HG02852 (cell line): Measurements from ENCODE around the gene ALX4.

Source experiments
- ATAC-seq: cut with Tn5 transposase; IDR thresholded peaks from one replicate; pipeline ENCODE4 v1.9.1; 2021; ENCODE audit warnings: mild to moderate bottlenecking, moderate library complexity; ENCODE audit not compliant: unreplicated experiment

The ALX4 gene

DNA sequence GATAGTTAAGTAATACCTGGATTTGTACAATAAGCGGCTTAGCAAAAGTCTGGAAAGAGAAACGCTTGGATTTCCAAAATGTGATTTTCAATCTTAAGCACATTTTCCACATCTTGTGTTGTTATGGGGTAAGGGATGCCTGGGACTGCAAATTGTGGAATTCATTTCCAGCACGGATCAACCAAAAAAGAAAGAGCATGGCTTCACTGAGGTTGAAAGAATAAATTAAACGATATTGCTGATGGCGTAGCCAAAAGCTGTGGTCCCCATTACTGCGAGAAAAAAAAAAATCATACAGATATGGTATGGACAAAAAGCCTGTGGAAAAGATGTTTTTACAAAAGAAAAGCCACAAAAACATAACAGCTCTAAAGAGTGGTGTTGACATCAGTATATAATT lies 26.0 kb upstream of the ALX4 start:
- no peak for ATAC-seq

- ATAC-seq, result no peak
Observed at GRCh38 chr11:44335052-44335760, 25.3 kb upstream of the ALX4 start.

GRCh38 chr11:44334356-44335004 lies 24.5 kb upstream of the ALX4 start:
- ATAC-seq, result no peak

DNA sequence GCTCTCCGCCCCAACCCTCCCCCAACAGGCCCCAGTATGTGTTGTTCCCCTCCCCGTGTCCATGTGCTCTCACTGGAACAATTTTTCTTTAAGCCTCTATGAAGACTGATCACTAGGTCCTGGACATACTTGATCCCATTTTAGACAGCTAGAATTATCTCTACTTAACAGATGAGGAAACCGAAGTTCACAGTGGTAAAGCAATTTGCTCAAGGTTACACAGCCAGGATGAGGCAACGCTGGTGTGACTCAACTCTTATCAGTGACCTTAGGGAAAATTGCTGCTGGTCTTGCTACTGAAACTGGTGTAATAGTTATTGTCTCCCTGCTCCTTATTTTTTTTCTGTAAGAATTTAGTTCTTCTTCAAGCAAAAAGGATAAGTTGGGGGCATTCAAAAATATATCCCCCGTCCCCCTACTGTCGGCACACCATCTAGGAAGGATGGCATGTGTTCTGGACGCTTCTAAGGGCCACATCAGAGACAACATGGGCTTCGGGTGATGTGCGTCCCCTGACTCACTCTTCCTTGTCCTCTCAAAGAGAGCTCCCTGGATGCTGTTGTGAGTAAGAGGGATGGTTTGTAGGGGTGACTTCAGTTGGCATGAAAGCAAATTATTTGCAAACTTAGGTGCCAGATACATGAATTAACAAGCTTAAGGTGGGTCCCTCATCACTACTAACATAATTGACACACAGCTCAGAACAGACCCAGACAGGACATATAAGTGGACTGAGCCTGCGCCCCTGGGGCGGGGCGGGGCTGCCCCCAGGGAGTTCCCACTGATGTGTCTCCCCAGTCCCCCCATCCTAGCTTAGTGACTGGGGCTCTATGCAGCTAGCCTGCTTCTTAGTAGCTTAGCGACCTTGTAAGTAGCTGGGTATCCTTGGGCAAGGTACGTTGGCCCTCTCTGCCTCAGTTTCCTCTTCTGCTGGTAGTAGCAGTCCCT lies 23.6 kb upstream of the ALX4 start:
- no peak for ATAC-seq

GRCh38 chr11:44332665-44333064 lies 22.7 kb upstream of the ALX4 start:
- no peak for ATAC-seq

GRCh38 chr11:44329472-44330230 lies 19.7 kb upstream of the ALX4 start:
- ATAC-seq, result no peak

DNA sequence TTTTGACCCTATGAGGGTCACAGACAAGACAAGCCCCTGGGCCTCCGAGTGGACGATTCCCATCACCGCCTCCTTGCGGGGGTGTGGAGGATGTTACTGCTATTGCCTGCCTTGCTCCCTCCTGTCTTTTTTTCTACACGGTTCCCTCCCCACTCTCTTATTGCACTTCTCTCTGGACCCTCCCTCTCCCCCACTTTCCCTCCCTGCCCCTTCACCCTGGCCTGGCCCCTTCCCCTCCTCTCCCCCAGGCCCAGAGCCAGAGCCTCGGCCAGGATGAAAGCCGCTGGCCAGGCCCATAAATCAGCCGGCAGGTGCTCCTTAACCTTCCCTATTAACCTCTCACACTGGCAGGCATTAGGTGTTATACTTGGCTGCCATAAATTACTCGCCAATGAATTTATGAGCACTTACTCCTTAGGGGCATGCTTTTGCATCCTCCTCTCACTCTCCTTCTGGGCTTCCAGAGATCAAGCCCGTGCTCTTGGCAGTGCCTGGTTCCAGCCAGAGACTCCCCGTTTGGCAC lies 18.3 kb upstream of the ALX4 start:
- ATAC-seq, result no peak

DNA sequence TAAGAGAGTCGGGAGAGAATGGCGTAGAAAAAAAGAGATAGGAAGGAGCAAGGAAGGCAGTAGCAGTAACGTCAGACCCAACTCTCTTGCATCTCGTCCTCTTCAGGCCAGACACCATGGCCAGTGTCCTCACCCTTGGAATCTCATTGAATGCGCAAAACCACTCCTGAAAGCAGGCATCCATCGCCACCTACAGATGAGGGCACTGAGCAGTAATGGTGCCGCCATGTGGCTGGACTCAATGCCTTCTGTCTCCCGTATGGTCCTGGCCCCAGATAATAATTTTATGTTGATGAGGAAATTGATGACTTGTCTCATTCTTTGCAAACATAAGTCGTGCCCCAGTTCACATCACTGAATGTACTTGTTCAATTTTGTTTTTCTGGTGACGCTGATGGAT lies 17.8 kb upstream of the ALX4 start:
- no peak for ATAC-seq

GRCh38 chr11:44326615-44327475 lies 16.9 kb upstream of the ALX4 start:
- ATAC-seq, result no peak

GRCh38 chr11:44325698-44326097 lies 15.8 kb upstream of the ALX4 start:
- ATAC-seq, result no peak

GRCh38 chr11:44324749-44325525 lies 15.0 kb upstream of the ALX4 start:
- ATAC-seq, result no peak

- no peak for ATAC-seq
Observed at GRCh38 chr11:44324222-44324621, 14.3 kb upstream of the ALX4 start.

GRCh38 chr11:44322243-44322642 lies 12.3 kb upstream of the ALX4 start:
- no peak for ATAC-seq

DNA sequence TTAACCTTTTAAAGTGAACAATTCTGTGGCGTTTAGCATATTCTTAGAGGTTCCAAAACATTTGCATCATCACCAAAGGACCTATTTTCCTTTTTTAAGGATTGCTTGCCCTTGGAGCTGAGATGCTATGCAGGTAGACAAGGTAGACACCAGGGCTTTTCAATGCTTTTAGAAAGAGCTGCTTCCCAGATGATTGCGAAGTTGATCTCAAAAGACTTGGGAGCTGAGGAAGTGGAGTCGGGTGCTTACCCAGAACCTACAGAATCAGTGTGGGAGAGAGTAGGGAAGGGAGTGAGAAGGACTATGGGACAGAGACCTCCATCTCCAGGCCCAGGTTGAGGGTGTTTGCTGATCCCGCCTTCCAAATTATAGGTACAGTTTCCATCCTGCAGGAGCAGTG lies 11.1 kb upstream of the ALX4 start:
- ATAC-seq, result no peak

- no peak for ATAC-seq
Observed at GRCh38 chr11:44320289-44320973, 10.5 kb upstream of the ALX4 start.

- ATAC-seq, result no peak
Observed at GRCh38 chr11:44319552-44320288, 9.8 kb upstream of the ALX4 start.

DNA sequence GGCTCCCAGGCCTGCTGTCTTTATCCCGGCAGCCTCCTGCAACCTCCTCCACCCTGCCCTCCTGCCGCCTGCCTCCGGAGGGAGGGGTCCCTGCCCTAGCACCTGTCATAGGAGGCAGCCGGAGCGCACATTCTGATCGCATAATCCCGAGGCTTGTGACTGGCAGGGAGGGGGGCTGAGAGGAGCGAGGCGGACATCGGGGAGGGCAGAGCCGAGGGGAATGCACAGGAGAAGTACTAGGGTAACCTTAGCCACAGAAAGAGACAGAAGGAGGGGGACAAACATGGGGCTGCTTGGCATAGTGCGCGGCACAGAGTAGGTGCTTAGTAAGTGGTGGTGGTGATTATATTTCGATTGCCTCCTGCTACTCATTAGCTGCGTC lies 9.2 kb upstream of the ALX4 start:
- ATAC-seq, result no peak

- no peak for ATAC-seq
Observed at GRCh38 chr11:44318369-44318768, 8.4 kb upstream of the ALX4 start.
